ENCODE measurements around the gene TCERG1L.

TCERG1L gene

GRCh38 chr10:131211559-131211958 lies 100.0 kb downstream of the TCERG1L start:
- Histone ChIP-seq H4K20me1 (ENCODE audit: low read depth, low read length) (no peaks in the 10 kb centered on the region), H3F3A (ENCODE audit: insufficient read depth) (no peaks in the 10 kb centered on the region), H3K27ac (ENCODE audit: low read depth, low read length) (no peak overlapping the region), H3K79me2 (ENCODE audit: insufficient read depth, low read length) (no peaks in the 10 kb centered on the region), H3K4me3 (ENCODE audit: insufficient read depth, low read length, poor library complexity, severe bottlenecking) (no peak overlapping the region), H3K27me3 (ENCODE audit: low read length) (no peaks in the 10 kb centered on the region), H3K9me3 (ENCODE audit: insufficient read depth, low read length) (no peaks in the 10 kb centered on the region), H3K9me2 (replicated peaks; ENCODE audit: insufficient read depth, low read length) (no peaks in the 10 kb centered on the region), H3K9ac (ENCODE audit: low read length) (no peak overlapping the region), H2AFZ (ENCODE audit: low read depth, low read length, severe bottlenecking) (no peak overlapping the region), H3K4me2 (ENCODE audit: low read depth, low read length, poor library complexity, severe bottlenecking) (no peak overlapping the region), H3K36me3 (ENCODE audit: low read length) (no peaks in the 10 kb centered on the region)
- TF ChIP-seq EZH2phosphoT487 (conservative IDR thresholded peaks at IDR 0.05; ENCODE audit: low read length), result no peak
- no peak for TF ChIP-seq CTCF (IDR thresholded peaks at IDR 0.05; ENCODE audit: insufficient read depth, low read length, poor library complexity, severe bottlenecking)

GRCh38 chr10:131211146-131211545 lies 100.4 kb downstream of the TCERG1L start:
- H2AFZ ChIP-seq (ENCODE audit: low read depth, low read length, severe bottlenecking), result no peak overlapping the region
- no peak overlapping the region for H3K9ac ChIP-seq (ENCODE audit: low read length)
- H3K9me3 ChIP-seq (ENCODE audit: insufficient read depth, low read length), result no peaks in the 10 kb centered on the region
- no peaks in the 10 kb centered on the region for H3F3A ChIP-seq (ENCODE audit: insufficient read depth)
- H3K9me2 ChIP-seq (replicated peaks; ENCODE audit: insufficient read depth, low read length), result no peaks in the 10 kb centered on the region
- no peaks in the 10 kb centered on the region for H3K79me2 ChIP-seq (ENCODE audit: insufficient read depth, low read length)
- no peak overlapping the region for H3K4me2 ChIP-seq (ENCODE audit: low read depth, low read length, poor library complexity, severe bottlenecking)
- H3K4me3 ChIP-seq (ENCODE audit: insufficient read depth, low read length, poor library complexity, severe bottlenecking), result no peak overlapping the region
- no peak overlapping the region for H3K27ac ChIP-seq (ENCODE audit: low read depth, low read length)
- H3K36me3 ChIP-seq (ENCODE audit: low read length), result no peaks in the 10 kb centered on the region
- no peaks in the 10 kb centered on the region for H3K27me3 ChIP-seq (ENCODE audit: low read length)
- TF ChIP-seq CTCF (IDR thresholded peaks at IDR 0.05; ENCODE audit: insufficient read depth, low read length, poor library complexity, severe bottlenecking) (no peak), EZH2phosphoT487 (conservative IDR thresholded peaks at IDR 0.05; ENCODE audit: low read length) (no peak)
- H4K20me1 ChIP-seq (ENCODE audit: low read depth, low read length), result no peaks in the 10 kb centered on the region

- Histone ChIP-seq H3K27ac (ENCODE audit: low read depth, low read length) (no peak overlapping the region), H4K20me1 (ENCODE audit: low read depth, low read length) (no peaks in the 10 kb centered on the region), H3F3A (ENCODE audit: insufficient read depth) (no peaks in the 10 kb centered on the region), H3K4me3 (ENCODE audit: insufficient read depth, low read length, poor library complexity, severe bottlenecking) (no peak overlapping the region), H3K27me3 (ENCODE audit: low read length) (no peaks in the 10 kb centered on the region), H3K9me3 (ENCODE audit: insufficient read depth, low read length) (no peaks in the 10 kb centered on the region), H3K4me2 (ENCODE audit: low read depth, low read length, poor library complexity, severe bottlenecking) (no peak overlapping the region), H3K79me2 (ENCODE audit: insufficient read depth, low read length) (no peaks in the 10 kb centered on the region), H2AFZ (ENCODE audit: low read depth, low read length, severe bottlenecking) (no peak overlapping the region), H3K9ac (ENCODE audit: low read length) (no peak overlapping the region), H3K9me2 (replicated peaks; ENCODE audit: insufficient read depth, low read length) (no peaks in the 10 kb centered on the region), H3K36me3 (ENCODE audit: low read length) (no peaks in the 10 kb centered on the region)
- TF ChIP-seq EZH2phosphoT487 (conservative IDR thresholded peaks at IDR 0.05; ENCODE audit: low read length) (no peak), CTCF (IDR thresholded peaks at IDR 0.05; ENCODE audit: insufficient read depth, low read length, poor library complexity, severe bottlenecking) (no peak)
These were observed 101.3 kb downstream of the TCERG1L start for GRCh38 chr10:131210181-131210580.

All from SU-DHL-6 (cell line).